ENCODE data around the gene JUP.

DNA sequence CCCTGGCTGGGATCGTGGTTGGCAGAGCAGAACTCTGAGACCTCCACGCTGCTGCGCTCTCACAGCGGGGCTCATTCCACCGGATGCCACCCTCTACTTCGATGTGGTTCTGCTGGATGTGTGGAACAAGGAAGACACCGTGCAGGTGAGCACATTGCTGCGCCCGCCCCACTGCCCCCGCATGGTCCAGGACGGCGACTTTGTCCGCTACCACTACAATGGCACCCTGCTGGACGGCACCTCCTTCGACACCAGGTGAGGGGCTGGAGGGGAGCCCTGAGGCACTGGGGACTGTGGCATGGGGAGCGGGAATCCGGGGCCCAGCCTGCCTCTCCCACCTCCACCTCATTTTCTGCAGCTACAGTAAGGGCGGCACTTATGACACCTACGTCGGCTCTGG, 31.5 kb upstream of the JUP start:
- TF ChIP-seq SUZ12 (IDR thresholded peaks at IDR 0.05; ENCODE audit: extremely low read depth, insufficient read depth, insufficient read length) (no peak), YY1 (IDR thresholded peaks at IDR 0.05; ENCODE audit: insufficient read depth, insufficient read length) (no peak)

Measured in NT2/D1 (cell line).